GM19438 (cell line): Measurements from ENCODE around the gene GNA14.

Source experiments
- ATAC-seq: cut with Tn5 transposase; IDR thresholded peaks from one replicate; pipeline ENCODE4 v1.9.1; 2021; ENCODE audit warnings: low read depth; ENCODE audit not compliant: unreplicated experiment

Gene GNA14

GRCh38 chr9:77543131-77543822 is 104.8 kb downstream of the GNA14 start:
- no peak for ATAC-seq

GRCh38 chr9:77541600-77541999 is 106.5 kb downstream of the GNA14 start:
- no peak for ATAC-seq

GRCh38 chr9:77541055-77541454 is 107.1 kb downstream of the GNA14 start:
- ATAC-seq, result no peak

GRCh38 chr9:77534376-77535057 is 113.6 kb downstream of the GNA14 start:
- ATAC-seq, result no peak

- ATAC-seq, result no peak
Measured at GRCh38 chr9:77533671-77534070, 114.5 kb downstream of the GNA14 start.

- no peak for ATAC-seq
Measured at GRCh38 chr9:77532607-77533006, 115.5 kb downstream of the GNA14 start.

GRCh38 chr9:77531400-77531799 is 116.7 kb downstream of the GNA14 start:
- ATAC-seq, result no peak

GRCh38 chr9:77523891-77524290 is 124.2 kb downstream of the GNA14 start:
- no peak for ATAC-seq

GRCh38 chr9:77521091-77521490 is 127.0 kb downstream of the GNA14 start:
- ATAC-seq, result no peak

GRCh38 chr9:77518688-77519087 is 129.4 kb downstream of the GNA14 start:
- ATAC-seq, result no peak

GRCh38 chr9:77516781-77517180 is 131.3 kb downstream of the GNA14 start:
- no peak for ATAC-seq

GRCh38 chr9:77514886-77515711 is 133.0 kb downstream of the GNA14 start:
- ATAC-seq, result no peak

- ATAC-seq, result no peak
Measured at GRCh38 chr9:77513457-77513856, 134.7 kb downstream of the GNA14 start.

- no peak for ATAC-seq
Measured at GRCh38 chr9:77512876-77513275, 135.2 kb downstream of the GNA14 start.

- no peak for ATAC-seq
Measured at GRCh38 chr9:77511525-77511924, 136.6 kb downstream of the GNA14 start.

GRCh38 chr9:77510666-77511065 is 137.5 kb downstream of the GNA14 start:
- ATAC-seq, result no peak

GRCh38 chr9:77508396-77508795 is 139.7 kb downstream of the GNA14 start:
- no peak for ATAC-seq

- ATAC-seq, result no peak
Measured at GRCh38 chr9:77507212-77507961, 140.7 kb downstream of the GNA14 start.

- ATAC-seq, result no peak
Measured at GRCh38 chr9:77505232-77505631, 142.9 kb downstream of the GNA14 start.

- no peak for ATAC-seq
Measured at GRCh38 chr9:77502568-77502967, 145.6 kb downstream of the GNA14 start.

- ATAC-seq, result no peak
Measured at GRCh38 chr9:77498891-77499290, 149.2 kb downstream of the GNA14 start.
